GM19025 (cell line): ENCODE measurements around the gene KMT5B.
"Not testable (repeated sequence)": the region's sequence is repeated elsewhere in the genome, so short reads cannot be mapped to it uniquely, and the experiment has no call there.

ENCODE experiments used
- ATAC-seq: cut with Tn5 transposase; IDR thresholded peaks from one replicate; pipeline ENCODE4 v1.9.1; 2021; ENCODE audit warnings: mild to moderate bottlenecking, low read depth, moderate library complexity; ENCODE audit not compliant: unreplicated experiment

KMT5B gene

DNA sequence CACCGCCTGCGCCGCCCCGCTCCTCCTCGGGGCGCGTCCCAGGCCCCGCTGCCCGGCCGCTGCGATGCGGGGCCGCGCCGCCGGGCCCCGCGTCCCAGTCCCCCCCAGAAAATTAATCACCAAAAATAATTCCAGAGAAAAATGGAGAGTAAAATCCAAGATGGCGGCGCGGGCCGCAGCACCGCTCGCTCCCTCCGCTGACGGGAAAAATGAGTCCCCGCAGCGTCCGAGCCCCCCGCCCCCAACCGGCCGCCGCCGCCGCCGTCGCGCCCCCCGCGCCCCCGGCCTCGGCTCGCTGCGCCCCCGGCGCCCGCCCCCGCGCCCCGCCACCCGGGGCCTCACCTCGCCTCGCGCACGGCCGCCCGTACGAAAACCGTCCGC lies at the start of gene KMT5B:
KMT5B (minus strand) TSS at position 162 of the 381 bp plus-strand sequence. CDS start 23,220 bp downstream, outside the sequence.
- peak; percentile 8 for ATAC-seq

DNA sequence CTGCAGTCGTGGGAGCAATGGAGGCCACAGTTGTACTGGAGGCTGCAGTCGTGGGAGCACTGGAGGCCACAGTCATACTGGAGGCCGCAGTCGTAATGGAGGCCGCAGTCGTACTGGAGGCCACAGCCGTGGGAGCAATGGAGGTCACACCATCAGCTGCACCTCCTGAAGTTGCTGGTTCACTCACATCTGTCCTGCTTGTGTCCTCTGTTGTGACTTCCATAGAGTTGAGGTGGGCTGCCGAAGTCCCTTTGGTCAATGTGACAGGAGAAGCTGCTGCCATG lies 49.4 kb upstream of the KMT5B start:
- ATAC-seq: no peak

GRCh38 chr11:68261749-68262543 lies 48.9 kb upstream of the KMT5B start:
- no peak for ATAC-seq

- no peak for ATAC-seq
These were observed 47.9 kb upstream of the KMT5B start for GRCh38 chr11:68261006-68261405.

DNA sequence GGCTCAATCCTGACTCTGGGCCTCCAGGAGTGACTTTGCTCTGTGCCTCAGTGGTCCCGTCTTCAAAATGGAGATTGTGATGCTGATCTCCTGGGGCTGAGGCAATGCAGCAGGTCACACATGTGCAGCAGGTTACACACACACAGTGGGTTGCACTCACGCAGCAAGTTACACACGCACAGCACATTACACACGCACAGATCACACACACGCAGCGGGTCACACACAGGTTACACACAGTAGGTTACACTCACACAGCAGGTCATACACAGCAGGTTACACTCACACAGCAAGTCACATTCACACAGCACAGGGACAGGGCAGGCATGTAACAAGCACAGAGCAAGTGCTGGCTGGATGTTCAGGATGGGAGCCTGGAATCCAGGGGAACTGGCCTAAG lies 47.4 kb upstream of the KMT5B start:
- no peak for ATAC-seq

DNA sequence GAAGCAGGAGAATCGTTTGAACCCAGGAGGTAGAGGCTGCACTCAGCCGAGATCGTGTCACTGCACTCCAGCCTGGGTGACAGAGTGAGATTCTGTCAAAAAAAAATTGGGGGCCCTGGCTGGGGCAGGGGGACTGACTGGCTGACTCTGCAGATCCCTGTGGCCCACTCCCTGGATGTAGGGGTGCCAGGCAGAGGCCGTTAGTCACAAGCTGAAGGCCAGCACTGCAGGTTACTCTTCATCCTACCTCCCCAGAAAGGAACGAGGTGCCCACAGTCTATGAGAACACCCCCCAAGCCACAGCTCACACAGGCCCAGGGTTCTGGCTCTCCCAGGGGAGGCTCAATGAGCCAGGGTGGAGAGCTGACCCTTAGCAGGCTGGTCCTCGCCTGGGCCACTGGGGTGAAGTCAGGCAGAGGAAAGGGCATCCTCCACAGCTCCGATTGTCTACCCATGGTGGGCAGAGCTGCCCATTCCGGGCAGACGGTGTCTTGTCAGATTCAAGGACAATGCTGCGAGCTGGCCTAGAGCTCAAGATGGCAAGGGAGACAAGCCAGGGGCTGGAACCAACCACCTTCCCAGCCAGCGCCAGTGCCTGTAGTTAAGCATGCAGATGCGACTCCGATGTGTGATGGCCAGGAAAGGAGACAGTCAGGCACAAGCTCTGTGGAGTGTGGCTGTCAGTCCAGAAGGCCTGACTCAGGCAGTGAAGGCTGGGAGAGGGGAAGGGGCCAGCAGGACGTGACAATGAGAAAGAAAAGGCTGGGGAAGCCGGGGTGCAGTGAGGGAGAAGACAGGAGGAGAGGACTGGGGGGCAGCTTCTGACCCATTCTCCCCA lies 46.2 kb upstream of the KMT5B start:
- ATAC-seq: no peak

GRCh38 chr11:68258363-68258765 lies 45.3 kb upstream of the KMT5B start:
- no peak for ATAC-seq

DNA sequence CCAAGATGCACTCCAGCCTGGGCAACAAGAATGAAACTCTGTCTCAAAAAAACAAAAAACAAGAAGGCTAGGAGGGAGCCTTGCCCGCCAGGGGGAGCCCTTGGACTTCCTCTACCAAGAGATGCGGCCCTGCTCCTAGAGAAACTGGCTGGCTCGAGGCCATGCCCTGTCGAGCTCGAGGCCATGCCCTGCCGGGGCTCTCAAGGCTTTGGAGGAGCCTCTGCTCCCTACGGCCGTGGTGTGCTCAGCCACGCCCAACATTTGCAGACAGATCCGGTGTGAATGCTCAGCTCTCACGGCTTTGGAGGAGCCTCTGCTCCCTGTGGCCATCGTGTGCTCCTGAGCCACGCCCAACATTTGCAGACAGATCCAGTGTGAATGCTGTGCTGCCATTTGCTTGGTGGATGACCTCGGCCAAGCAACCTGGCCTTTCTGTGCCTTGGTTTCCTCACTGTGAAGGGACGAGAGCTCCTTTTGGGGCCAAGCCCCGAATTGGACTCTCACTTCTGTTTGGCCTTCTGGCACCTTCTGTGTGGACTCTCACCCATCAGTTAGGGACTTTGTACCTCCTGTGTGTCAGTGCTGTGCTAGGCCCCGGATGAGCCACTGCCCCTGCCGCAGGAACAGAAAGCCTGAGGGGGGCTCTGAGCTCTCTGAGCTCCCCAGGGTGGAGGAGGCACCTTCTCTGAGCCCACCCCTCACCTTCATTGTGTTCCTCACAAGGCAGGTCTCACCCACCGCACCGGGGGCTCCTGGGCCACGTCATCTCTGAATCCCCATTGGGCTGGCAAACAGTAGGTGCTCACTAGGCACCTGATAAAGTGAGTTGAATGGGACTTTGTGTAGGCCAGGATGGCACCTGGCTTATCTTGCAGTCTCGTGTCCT lies 44.6 kb upstream of the KMT5B start:
- no peak for ATAC-seq

GRCh38 chr11:68256331-68256741 lies 43.2 kb upstream of the KMT5B start:
- no peak for ATAC-seq

- no peak for ATAC-seq
These were observed 42.4 kb upstream of the KMT5B start for GRCh38 chr11:68255526-68255925.

DNA sequence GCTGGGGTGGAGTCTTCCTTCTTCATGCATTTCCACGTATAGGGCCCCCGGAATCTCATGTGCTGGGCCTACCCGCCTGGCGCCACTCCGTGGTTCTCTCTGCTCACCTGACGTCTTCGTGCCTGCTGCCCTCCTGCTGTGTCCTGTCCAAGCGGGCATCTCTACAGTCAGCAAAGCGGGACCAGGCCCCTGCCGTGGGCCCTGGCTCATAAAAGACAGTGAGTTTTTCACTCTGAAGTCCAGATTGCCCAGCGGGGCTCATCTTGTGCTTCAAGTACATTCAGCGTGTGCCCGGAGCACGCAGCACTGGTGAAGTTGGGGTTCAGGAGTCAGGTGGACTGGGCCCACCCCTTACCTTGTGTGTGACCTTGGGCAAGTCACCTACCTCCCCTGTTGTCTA lies 41.3 kb upstream of the KMT5B start:
- no peak for ATAC-seq

GRCh38 chr11:68251765-68252164 lies 38.7 kb upstream of the KMT5B start:
- ATAC-seq: no peak

DNA sequence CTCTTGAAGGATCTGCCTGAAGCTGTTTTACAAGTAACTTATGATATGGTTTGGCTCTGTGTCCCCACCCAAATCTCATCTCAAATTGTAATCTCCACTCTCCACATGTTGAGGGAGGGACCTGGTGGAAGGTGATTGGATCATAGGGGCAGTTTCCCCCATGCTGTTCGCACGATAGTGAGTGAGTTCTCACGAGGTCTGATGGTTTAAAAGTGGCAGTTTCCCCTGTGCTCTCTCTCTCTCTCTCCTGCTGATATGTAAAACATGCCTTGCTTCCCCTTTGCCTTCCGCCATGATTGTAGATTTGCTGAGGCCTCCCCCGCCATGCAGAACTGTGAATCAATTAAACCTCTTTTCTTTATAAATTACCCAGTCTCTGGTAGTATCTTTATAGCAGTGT lies 31.8 kb upstream of the KMT5B start:
- not testable (repeated sequence) for ATAC-seq

DNA sequence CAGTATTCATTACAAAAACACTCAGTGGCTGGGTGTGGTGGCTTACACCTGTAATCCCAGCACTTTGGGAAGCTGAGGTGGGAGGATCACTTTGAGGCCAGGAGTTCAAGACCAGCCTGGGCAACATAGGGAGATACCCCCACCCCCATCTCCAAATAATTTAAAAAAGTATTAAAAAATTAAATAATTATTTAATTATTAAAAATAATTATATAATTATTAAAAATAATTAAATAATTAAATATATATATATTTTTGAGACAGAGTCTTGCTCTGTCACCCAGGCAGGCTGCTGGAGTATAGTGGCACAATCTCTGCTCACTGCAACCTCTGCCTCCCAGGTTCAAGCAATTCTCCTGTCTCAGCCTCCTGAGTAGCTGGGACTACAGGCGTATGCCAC lies 30.8 kb upstream of the KMT5B start:
- not testable (repeated sequence) for ATAC-seq

DNA sequence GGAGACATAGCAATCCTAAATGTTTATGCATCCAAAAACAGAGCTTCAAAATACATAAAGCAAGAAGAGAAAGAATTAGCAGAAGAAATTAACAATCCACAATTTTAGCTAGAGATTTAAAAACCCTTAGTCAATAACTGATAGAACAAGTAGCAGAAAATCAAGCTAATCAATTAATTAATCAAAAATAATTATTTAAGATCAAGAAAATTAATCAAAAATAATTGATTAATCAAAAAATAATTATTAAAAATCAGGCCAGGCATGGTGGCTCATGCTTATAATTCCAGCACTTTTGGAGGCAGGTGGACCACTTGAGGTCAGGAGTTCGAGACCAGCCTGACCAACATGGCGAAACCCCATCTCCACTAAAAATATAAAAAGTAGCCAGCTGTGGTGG lies 29.5 kb upstream of the KMT5B start:
- ATAC-seq: no peak

GRCh38 chr11:68231621-68232020 lies 18.5 kb upstream of the KMT5B start:
- ATAC-seq: no peak

DNA sequence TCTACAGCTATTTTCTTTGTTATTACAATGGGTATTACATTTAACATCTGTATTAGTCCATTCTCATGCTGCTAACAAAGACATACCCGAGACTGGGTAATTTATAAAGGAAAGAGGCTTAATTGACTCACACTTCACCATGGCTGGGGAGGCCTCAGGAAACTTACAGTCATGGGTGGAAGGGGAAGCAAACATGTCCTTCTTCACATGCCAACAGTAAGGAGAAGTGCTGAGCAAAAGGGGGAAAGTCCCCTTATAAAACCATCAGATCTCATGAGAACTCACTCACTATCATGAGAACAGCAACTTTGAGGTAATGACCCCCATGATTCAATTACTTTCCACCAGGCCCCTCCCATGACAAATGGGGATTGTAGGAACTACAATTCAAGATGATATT lies 16.5 kb upstream of the KMT5B start:
- ATAC-seq: no peak

DNA sequence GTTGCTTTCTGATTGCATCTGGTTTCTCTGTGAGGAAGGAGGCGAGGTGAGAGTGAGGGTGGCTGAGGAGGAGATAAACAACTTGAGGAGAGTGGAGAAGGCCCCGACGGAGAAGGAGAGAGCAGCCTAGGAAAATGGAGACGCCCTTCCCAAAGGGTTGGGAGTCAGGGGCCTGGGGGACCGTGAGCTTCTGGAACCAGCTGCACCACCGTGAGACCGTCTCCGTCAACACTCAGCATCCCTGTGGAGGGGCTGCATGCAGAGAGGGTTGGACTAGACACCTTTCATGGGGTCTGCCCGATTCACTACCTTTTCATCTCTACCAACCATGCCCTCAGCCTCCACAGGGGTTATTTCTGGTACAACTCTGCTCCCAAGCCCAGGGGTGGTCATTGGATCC lies 13.3 kb upstream of the KMT5B start:
- no peak for ATAC-seq

GRCh38 chr11:68224606-68225005 lies 11.5 kb upstream of the KMT5B start:
- no peak for ATAC-seq

DNA sequence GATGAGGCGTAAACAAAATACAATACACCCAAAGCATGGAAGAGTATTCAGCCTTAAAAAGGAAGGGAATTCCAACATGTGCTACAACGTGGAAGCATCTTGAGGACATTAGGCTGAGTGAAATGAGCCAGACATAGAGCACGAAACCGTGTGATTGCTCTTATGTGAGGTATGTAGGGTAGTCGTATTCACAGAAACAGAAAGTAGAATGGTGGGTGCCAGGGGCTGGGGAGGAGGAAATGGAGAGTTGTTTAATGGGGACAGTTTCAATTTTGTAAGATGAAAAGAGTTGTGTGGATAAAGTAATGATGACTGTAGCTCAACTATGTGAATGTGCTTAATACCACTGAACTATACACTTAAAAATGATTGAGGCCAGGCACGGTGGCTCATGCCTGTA lies 10.2 kb upstream of the KMT5B start:
- no peak for ATAC-seq

GRCh38 chr11:68221406-68221805 lies 8.3 kb upstream of the KMT5B start:
- ATAC-seq: no peak
